Heart left ventricle (tissue), 16 donors: ENCODE results near the gene GADD45A. TPM values are rescaled to one million over a fixed set of nuclear protein-coding genes. Genes with fewer than 3 reads are reported as not detected.
A peak's percentile ranks its signal among the peaks of the same experiment; 100 is the strongest.

Experiments used
- ATAC-seq, 4 donors: fragments of 200-7000 bp; cut with Tn5 transposase; one replicate each; pipeline ENCODE4 v1.9.1; 2020 to 2022; ENCODE audit warnings: moderate library complexity in 4 of 4, mild to moderate bottlenecking in 3 of 4, moderate number of reproducible peaks in 1 of 4
- DNase-seq, 5 donors: peaks; one replicate each; pipeline ENCODE4 v3.0.0-alpha.2; 2020
- H3K27ac ChIP-seq, 12 donors: fragments of 200-600 bp; sonication (generic) in 4 of 12; one replicate each; pipeline versions ENCODE4 v1.5.0 to v1.8.0; 2016 to 2022; ENCODE audit warnings: mild to moderate bottlenecking in 2 of 12
- H3K27me3 ChIP-seq, 9 donors: fragments of 200-600 bp; sonication (generic) in 2 of 9; one replicate each; pipeline versions ENCODE4 v1.5.1 to v1.8.0; 2016 to 2022; ENCODE audit warnings: mild to moderate bottlenecking in 3 of 9
- H3K36me3 ChIP-seq, 9 donors: fragments of 200-600 bp; sonication (generic) in 2 of 9; one replicate each; pipeline versions ENCODE4 v1.5.0 to v1.8.0; 2018 to 2022; ENCODE audit warnings: mild to moderate bottlenecking in 2 of 9
- H3K4me1 ChIP-seq, 12 donors: fragments of 200-600 bp; sonication (generic) in 4 of 12; one replicate each; pipeline versions ENCODE4 v1.5.0 to v1.8.0; 2016 to 2022; ENCODE audit warnings: mild to moderate bottlenecking in 3 of 12
- H3K4me3 ChIP-seq, 12 donors: fragments of 200-600 bp; sonication (generic) in 4 of 12; one replicate each; pipeline versions ENCODE4 v1.5.0 to v1.8.0; 2017 to 2022; ENCODE audit warnings: mild to moderate bottlenecking in 9 of 12, moderate library complexity in 4 of 12
- H3K9me3 ChIP-seq, 12 donors: fragments of 200-600 bp; sonication (generic) in 4 of 12; one replicate each; pipeline versions ENCODE4 v1.5.0 to v1.8.0; 2016 to 2022; ENCODE audit warnings: mild to moderate bottlenecking in 1 of 12
- POLR2A ChIP-seq, 2 donors: fragments of 450-650 bp; IDR thresholded peaks; one replicate each; pipeline ENCODE4 v1.6.1; 2017; ENCODE audit warnings: antibody characterized with exemption in 2 of 2, mild to moderate bottlenecking in 2 of 2, moderate library complexity in 2 of 2
- WGBS, 4 donors: extraction: QIAGEN DNeasy Blood & Tissue Kit in 2 of 4; methylation state at CpG; one replicate each; pipeline versions ENCODE4 v1.1.5 to v1.1.7; 2013 to 2018; 5-methylcytosine and 5-hydroxymethylcytosine counted together
- intact Hi-C, 10 donors: fragments of 100-400 bp; cut with DNase I; formaldehyde crosslinking; loops; one replicate each; pipeline versions ENCODE4 v1.11.1 to v1.14.2; 2022
- polyA plus RNA-seq, 2 donors: library from polyadenylated mRNA; stranded (reverse); fragments of 200-250 nt; gene quantifications; one replicate each; pipeline ENCODE4 v1.2.3, GENCODE V29; 2013
- total RNA-seq, 9 donors: library from RNA; depleted of rRNA in 2 of 9; stranded (reverse); fragments of >200 nt in 2 of 9; fragmentation: NEBNext Ultra II Directional in 3 of 9; extraction: Animal tissue kit (Norgen Biotek cat#: 25700) in 3 of 9; gene quantifications; one replicate each; pipeline versions ENCODE4 v1.1.0 to v1.2.4, GENCODE V29; 2016 to 2023
- TF ChIP-seq, protein P1 (sequence below), 12 donors: fragments of 200-600 bp; sonication (generic) in 4 of 12; IDR thresholded peaks; one replicate each; pipeline versions ENCODE4 v1.5.0 to v1.8.0; 2018 to 2022; ENCODE audit warnings: antibody characterized with exemption in 12 of 12, mild to moderate bottlenecking in 5 of 12
- donor health status: ischemic (EF 13 %, LVEDD 7.1; RV severe dilation, severe dysfunction).
- donor health status: healthy with polysubstance abuse.
- donor health status: DM: no; HTN: yes; CAD: no.
- donor health status: DM: no; HTN: no; CAD: no.
- donor health status: ischemic (EF 25% LVEDD 6.9; RV normal size, moderate dysfunction).
- donor health status: ischemic (EF 25% LVEDD 5.7; RV mildly dilated, moderate dysfunction).
- donor health status: healthy.
- donor health status: DM: yes; HTN: yes; CAD: no.
- donor health status: ischemic (EF 35%, LVEDD 5.7; RV mildly dilated, moderate dysfunction).
- donor health status: nonischemic (EF 11% LVEDD 7.7; RV severe dilation, severe dysfunction).
- donor health status: DM: yes; HTN: yes; CAD: no.
- donor health status: PGD.
- donor health status: ischemic (EF 29% LVEDD 5.4; RV normal size, mild dysfunction).
- donor health status: nonischemic (EF 23%, LVEDD 6.1; RV moderate dilation, normal function).

GADD45A gene
- total and polyA plus RNA-seq, 11 donors: 26.5 to 119 (median 45.8) TPM

- ATAC-seq: no peak
- no peak for TF ChIP-seq POLR2A (IDR thresholded peaks at IDR 0.05)
- TF ChIP-seq, protein P1, sequence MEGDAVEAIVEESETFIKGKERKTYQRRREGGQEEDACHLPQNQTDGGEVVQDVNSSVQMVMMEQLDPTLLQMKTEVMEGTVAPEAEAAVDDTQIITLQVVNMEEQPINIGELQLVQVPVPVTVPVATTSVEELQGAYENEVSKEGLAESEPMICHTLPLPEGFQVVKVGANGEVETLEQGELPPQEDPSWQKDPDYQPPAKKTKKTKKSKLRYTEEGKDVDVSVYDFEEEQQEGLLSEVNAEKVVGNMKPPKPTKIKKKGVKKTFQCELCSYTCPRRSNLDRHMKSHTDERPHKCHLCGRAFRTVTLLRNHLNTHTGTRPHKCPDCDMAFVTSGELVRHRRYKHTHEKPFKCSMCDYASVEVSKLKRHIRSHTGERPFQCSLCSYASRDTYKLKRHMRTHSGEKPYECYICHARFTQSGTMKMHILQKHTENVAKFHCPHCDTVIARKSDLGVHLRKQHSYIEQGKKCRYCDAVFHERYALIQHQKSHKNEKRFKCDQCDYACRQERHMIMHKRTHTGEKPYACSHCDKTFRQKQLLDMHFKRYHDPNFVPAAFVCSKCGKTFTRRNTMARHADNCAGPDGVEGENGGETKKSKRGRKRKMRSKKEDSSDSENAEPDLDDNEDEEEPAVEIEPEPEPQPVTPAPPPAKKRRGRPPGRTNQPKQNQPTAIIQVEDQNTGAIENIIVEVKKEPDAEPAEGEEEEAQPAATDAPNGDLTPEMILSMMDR (IDR thresholded peaks at IDR 0.05): no peak
- intact Hi-C loops: no loop called here
Measured at GRCh38 chr1:67690018-67690363, 5.0 kb downstream of the GADD45A start.

DNA sequence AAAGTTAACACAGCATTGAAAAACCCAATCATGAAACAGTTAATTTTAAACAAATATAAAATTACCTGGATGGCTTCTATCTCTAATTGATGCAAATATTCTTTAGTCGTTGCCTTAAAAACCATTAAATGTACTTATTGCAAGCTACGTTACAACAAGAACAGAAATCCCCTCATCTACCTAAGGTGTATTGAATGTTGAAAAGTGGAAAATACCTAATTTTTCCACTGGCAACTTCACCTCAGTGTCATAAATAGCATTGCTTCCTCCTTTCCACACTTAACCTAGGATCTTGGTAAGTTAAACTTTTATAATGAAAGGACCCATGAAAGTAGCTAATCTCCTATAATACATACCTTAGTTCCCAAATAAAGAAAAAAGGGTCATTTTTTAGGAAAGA lies 5.4 kb downstream of the GADD45A start:
- no peak for DNase-seq

More at GRCh38 chr1:67690018-67690363, 5.0 kb downstream of the GADD45A start:
- peaks cover 5 to 31% (median 19%) of the 10 kb centered on the region in 12 donors for H3K4me1 ChIP-seq
- H3K27ac ChIP-seq: no peak overlapping the region
- no peaks in the 10 kb centered on the region for H3K9me3 ChIP-seq
- peaks cover 0 to 43% (median 28%) of the 10 kb centered on the region in 9 donors for H3K36me3 ChIP-seq
- DNase-seq: no peak
- H3K27me3 ChIP-seq: no peaks in the 10 kb centered on the region
- no peak overlapping the region for H3K4me3 ChIP-seq

DNA sequence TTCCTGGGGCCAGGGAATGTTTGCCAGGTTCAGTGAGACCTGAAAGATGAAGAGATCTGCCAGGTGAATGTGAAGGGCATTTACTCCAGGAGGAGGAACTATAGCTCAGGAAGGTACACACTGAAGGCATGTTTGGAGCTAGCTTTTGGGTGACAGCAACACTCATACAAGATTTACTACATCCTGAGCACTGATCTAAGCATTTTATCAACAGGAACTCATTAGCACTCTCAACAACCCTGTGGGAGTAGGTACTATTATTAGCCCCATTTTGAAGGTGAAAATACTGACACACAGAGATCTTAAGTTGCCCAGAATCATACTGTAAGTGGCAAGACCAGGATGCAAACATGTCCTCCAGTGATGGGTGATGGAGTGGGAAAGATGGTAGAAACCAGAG lies 6.7 kb downstream of the GADD45A start:
- intact Hi-C loops: no loop called here
- H3K27ac ChIP-seq: no peak overlapping the region
- H3K27me3 ChIP-seq: no peaks in the 10 kb centered on the region
- TF ChIP-seq, protein P1 (IDR thresholded peaks at IDR 0.05): no peak
- TF ChIP-seq POLR2A (IDR thresholded peaks at IDR 0.05): no peak
- no peak overlapping the region for H3K4me3 ChIP-seq
- DNase-seq (no peak), ATAC-seq (no peak)
- H3K36me3 ChIP-seq: peaks cover 0 to 43% (median 28%) of the 10 kb centered on the region in 9 donors
- H3K9me3 ChIP-seq: no peaks in the 10 kb centered on the region
- H3K4me1 ChIP-seq: peaks cover 5 to 31% (median 22%) of the 10 kb centered on the region in 12 donors

More for the DNA sequence above, 5.4 kb downstream of the GADD45A start:
- H3K36me3 ChIP-seq: peaks cover 0 to 43% (median 28%) of the 10 kb centered on the region in 9 donors
- no peak overlapping the region for H3K27ac ChIP-seq
- H3K9me3 ChIP-seq: no peaks in the 10 kb centered on the region
- H3K4me3 ChIP-seq: no peak overlapping the region
- H3K4me1 ChIP-seq: peaks cover 5 to 31% (median 19%) of the 10 kb centered on the region in 12 donors
- no peak for ATAC-seq
- H3K27me3 ChIP-seq: no peaks in the 10 kb centered on the region
- 89 to 93% (median 92%) methylated on average over 2 of the region's 2 CpGs for WGBS, 4 donors
- no peak for TF ChIP-seq POLR2A (IDR thresholded peaks at IDR 0.05)
- TF ChIP-seq, protein P1 (IDR thresholded peaks at IDR 0.05): no peak
- intact Hi-C loops: no loop called here

DNA sequence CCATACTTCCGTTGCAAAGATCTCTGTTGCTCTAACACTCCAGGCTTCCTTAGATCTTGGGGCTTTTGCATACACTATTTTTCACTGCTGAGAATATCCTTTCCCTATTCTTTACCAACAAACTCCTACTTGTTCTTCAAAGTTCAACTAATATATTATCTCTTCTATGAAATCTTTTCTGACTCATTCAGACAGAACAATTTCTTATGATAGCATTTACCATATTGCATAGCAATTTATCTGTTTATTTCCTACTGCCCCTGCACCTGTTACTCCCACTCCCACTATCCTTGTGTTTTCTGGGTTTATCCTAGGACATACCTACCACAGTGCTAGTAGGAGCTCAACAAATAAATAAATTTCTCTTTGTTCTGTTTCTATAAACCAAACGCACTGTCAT lies 11.0 kb downstream of the GADD45A start:
- Histone ChIP-seq H3K36me3 (peaks cover 0 to 6% (median 0%) of the 10 kb centered on the region in 9 donors), H3K9me3 (no peaks in the 10 kb centered on the region), H3K27me3 (no peaks in the 10 kb centered on the region), H3K4me3 (no peak overlapping the region), H3K27ac (peak overlapping the region in 1 of 12 donors; percentile 54), H3K4me1 (peaks cover 0 to 13% (median 6%) of the 10 kb centered on the region in 12 donors)
- WGBS, 4 donors: 91 to 95% (median 93%) methylated on average over 2 of the region's 2 CpGs
- intact Hi-C loops: no loop called here
- ATAC-seq: no peak
- no peak for DNase-seq
- no peak for TF ChIP-seq POLR2A (IDR thresholded peaks at IDR 0.05)
- TF ChIP-seq, protein P1 (IDR thresholded peaks at IDR 0.05): no peak
